IPS-15b (cell line): Measurements from ENCODE around the gene PACS2.

Experiments
- H3K27me3 ChIP-seq: one replicate; pipeline ENCODE4 v1.6.1; 2013; ENCODE audit warnings: low read length; ENCODE audit not compliant: control insufficient read depth, insufficient read depth
- H3K36me3 ChIP-seq: one replicate; pipeline ENCODE4 v1.6.1; 2013; ENCODE audit warnings: low read length; ENCODE audit not compliant: control insufficient read depth, insufficient read depth
- H3K4me1 ChIP-seq: one replicate; pipeline ENCODE4 v1.6.1; 2013; ENCODE audit warnings: mild to moderate bottlenecking, low read length; ENCODE audit not compliant: control insufficient read depth, insufficient read depth
- H3K4me3 ChIP-seq: one replicate; pipeline ENCODE4 v1.5.1; 2013; ENCODE audit warnings: low read depth, low read length
- H3K9ac ChIP-seq: one replicate; pipeline ENCODE4 v1.6.1; 2013; ENCODE audit warnings: low read depth, mild to moderate bottlenecking, low read length
- H3K9me3 ChIP-seq: one replicate; pipeline ENCODE4 v1.6.1; 2013; ENCODE audit warnings: mild to moderate bottlenecking, low read length; ENCODE audit not compliant: control insufficient read depth, insufficient read depth

The PACS2 gene

DNA sequence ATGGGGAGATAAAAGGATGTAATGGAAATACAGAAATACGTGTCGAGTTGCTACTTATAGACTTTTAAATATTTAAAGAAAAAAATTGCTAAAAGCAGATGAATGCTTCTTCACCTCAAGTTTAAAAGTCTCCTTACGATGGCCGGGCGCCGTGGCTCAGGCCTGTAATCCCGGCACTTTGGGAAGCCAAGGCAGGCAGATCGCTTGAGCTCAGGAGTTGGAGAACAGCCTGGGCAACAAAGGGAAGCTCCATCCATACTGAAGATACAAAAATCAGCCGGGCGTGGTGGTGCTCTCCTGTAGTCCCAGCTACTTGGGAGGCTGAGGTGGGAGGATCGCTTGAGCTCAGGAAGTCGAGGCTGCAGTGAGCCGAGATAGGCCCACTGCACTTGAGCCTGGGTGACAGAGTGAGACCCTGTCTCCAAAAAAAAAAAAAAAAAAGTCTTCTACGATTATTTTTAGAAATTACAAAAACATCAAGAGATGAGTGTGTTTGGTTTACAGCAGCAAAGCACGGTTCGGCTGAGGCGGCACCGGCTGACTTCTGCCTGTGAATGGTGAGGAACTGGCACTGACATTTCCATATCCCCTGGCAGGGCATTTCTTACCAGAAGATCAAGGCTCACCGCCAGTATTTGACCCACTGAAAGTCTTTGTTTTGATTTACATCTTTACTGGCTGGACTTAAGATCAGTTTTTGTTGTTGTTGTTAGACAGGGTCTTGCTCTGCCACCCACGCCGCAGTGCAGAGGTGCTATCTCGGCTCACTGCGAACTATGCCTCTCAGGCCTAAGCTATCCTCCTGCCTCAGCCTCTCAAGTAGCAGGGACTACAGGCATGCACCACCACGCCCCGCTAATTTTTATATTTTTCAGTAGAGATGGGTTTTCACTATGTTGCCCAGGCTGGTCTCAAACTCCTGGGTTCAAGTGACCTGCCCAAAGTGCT is 101.2 kb downstream of the PACS2 start:
- no peak overlapping the region for H3K9ac ChIP-seq

DNA sequence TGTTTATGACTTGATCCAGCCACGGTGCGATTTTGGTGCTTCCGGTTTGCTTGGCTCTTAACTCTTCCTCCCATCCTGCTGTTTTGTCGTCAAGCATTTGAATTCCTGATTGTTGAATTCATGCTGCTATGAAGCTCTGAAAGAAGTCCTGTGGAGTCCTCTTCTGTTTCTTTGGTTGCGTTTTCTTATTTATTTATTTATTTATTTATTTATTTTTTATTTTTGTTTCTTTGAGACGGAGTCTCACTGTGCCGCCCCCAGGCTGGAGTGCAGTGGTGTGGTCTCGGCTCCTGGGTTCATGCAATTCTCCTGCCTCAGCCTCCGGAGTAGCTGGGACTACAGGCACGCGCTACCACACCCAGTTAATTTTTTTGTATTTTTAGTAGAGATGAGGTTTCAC is 102.1 kb downstream of the PACS2 start:
- peaks cover 7% of the 10 kb centered on the region for H3K4me1 ChIP-seq
- no peak overlapping the region for H3K9ac ChIP-seq
- peaks cover 6% of the 10 kb centered on the region for H3K36me3 ChIP-seq
- peaks cover 29% of the 10 kb centered on the region for H3K27me3 ChIP-seq
- H3K4me3 ChIP-seq: no peak overlapping the region
- no peaks in the 10 kb centered on the region for H3K9me3 ChIP-seq

More for the DNA sequence above, 101.2 kb downstream of the PACS2 start:
- no peaks in the 10 kb centered on the region for H3K9me3 ChIP-seq
- peaks cover 7% of the 10 kb centered on the region for H3K4me1 ChIP-seq
- H3K4me3 ChIP-seq: no peak overlapping the region
- H3K27me3 ChIP-seq: peaks cover 34% of the 10 kb centered on the region
- H3K36me3 ChIP-seq: peaks cover 3% of the 10 kb centered on the region

DNA sequence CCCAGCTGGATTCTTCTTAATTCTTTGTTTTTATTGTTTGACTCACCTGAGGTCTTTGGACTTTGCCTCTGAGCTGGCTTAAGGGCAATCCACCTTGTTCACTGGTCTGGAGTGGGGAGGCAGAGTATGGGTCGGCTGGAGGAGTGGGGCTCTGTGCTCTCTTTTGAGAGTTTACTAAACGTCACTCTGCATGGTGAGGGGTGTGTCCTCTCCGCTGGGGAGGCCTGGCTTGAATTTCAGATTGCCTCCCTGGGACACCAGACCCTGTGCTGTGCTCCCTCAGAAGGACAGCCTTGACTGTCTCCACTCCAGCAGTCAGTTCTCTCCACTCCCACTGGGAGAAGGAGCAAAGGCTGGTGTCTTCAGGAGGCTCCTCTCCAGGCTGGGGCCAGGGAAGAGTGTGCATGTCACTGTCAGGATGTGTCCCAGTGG is 103.2 kb downstream of the PACS2 start:
- Histone ChIP-seq H3K36me3 (peaks cover 8% of the 10 kb centered on the region), H3K4me1 (peaks cover 7% of the 10 kb centered on the region), H3K4me3 (no peak overlapping the region), H3K27me3 (peaks cover 19% of the 10 kb centered on the region), H3K9ac (no peak overlapping the region), H3K9me3 (no peaks in the 10 kb centered on the region)

DNA sequence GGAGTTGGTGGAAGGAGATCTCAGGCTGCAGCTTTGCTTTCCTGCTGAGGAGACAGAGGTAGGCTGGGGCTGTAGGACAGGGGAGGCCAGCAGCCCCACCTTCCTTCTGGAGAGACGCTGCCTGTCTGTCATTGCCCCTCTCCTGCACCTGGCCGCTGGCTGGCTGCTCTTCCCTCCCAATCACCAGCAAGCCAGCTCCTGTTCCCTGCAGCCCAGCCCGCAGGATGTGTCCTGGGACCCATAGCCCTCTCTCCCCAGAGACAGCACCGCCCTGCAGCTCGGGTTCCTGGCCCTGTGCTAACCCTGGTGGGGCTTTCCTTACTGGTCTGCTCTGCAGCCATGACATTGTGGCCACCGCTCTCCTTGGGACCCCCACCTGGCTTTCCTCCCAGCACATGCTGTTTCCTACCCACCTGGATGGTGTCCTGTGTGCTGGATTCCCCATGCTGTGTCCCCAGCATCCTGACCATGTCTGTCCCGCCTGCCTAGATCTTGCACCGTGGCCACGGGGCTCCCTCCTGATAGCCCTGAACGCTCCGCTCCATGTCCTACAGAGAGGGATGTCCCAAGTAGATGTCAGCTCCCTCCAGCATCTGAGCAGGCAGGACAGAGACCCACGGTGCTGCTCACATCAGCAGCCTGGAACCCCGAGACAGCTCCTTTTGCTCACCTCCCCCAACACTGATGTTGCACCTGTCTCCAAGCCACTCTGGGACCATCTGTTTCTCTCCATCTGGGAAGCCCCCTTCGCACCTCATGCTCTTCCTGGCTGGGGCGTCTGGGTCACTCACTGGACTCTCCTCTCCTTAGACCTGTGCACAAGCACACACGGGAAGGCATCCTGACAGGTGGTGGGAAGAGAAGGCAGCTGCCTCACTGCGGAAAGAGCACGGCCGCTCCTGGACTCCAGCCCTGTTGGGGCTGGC is 104.0 kb downstream of the PACS2 start:
- Histone ChIP-seq H3K9ac (peak overlapping the region; percentile 85), H3K27me3 (peaks cover 11% of the 10 kb centered on the region), H3K4me1 (peaks cover 7% of the 10 kb centered on the region), H3K9me3 (no peaks in the 10 kb centered on the region), H3K36me3 (peaks cover 8% of the 10 kb centered on the region), H3K4me3 (peak overlapping the region; percentile 64)

DNA sequence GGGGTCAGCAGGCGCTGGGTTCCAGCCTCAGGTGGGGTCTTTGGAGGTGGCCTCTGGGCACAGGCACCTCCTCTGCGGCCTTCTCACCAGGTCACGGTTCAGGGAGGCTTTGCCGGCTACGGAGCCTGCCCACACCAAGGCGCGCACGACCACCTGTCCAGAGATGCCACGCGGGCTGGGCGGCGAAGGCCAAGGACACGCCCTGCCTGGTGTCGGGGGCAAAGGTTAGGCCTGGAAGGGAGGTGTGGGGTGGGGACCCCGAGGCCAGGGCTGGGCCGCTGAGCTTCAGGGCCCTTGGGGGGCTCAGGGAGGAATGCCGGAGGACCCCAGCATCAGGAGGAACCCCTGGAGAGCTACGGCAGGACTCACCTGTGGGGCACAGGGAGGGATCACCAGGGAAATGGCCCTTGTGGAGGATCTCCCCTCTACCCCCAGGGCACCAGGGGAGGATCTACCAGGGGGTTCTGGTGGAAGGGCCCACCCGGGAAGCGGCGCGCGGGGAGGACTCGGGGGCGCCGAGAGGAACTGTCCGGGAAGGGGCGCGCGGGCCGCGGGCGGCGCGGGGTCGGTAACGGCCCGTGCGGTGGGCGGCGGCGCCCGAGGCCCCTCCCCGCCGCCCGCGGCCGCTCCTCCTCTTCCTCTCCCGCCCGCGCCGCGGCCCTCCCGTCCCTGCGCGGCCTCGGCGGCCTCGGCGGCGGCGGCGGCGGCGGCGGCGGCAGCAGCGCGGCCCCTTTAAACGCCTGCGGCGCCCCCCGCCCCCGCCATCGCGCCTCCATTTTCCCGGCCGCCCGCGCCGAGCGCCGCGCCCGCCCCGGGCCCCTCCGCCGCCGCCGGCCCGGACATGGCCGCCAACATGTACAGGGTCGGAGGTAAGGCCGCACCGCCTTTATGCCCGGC is 104.9 kb downstream of the PACS2 start, which contains the start of gene MTA1:
TSS of gene MTA1 (plus strand) at position 633 of the 897 bp plus-strand sequence. CDS start at position 842, 209 bp downstream.
- Histone ChIP-seq H3K4me3 (peak within 1 kb of the TSS; percentile 71), H3K9ac (peak within 1 kb of the TSS; percentile 85), H3K4me1 (peaks cover 7% of the 10 kb centered on the region), H3K27me3 (peaks cover 2% of the 10 kb centered on the region), H3K9me3 (no peaks in the 10 kb centered on the region), H3K36me3 (peaks cover 11% of the 10 kb centered on the region)

DNA sequence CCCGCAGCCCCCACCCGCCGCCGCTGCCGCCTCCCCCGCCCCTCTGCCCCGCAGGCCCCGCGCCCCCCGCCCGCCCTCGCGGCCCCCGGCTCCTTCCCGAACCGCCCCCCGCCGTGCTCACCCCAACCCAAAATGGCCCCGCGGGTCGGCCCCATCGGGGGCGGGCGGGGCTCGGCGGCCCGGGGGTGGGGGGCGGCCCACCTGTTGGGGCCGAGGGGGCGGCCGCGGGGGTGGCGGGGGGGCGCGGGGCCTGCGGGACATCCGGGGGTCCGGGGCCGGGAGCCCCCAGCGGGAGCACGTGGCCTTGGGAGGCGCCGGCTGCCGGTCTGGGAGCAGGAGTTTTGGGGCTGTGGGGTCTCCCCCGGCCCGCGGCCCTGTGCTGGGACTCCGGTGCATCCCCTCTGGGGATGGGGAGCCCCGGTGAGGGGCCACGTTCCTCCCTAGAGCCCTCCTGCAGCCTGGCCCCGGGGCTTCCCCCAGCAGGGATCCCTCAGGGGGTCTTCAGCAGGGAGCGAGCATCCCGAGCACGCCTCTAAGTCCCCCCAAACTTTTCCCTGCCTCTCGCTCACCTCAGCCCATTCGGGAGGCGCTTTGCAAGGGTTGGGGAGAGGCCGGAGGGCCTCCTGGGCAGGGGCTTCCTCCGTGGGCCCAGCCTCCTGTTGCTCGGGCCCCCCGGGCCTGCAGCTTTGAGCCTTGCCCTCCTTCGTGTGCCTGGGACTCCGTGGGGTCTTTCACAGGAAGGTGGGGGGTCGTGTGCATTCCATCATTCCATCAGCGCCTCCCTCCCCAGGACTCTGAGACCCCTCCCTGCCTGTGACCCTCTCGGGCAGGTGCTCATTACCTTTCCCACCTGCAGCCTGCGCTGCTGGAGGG is 105.8 kb downstream of the PACS2 start:
- peak overlapping the region; percentile 71 for H3K4me3 ChIP-seq
- peak overlapping the region; percentile 85 for H3K9ac ChIP-seq
- no peaks in the 10 kb centered on the region for H3K9me3 ChIP-seq
- no peaks in the 10 kb centered on the region for H3K27me3 ChIP-seq
- peaks cover 15% of the 10 kb centered on the region for H3K36me3 ChIP-seq
- H3K4me1 ChIP-seq: peaks cover 7% of the 10 kb centered on the region

DNA sequence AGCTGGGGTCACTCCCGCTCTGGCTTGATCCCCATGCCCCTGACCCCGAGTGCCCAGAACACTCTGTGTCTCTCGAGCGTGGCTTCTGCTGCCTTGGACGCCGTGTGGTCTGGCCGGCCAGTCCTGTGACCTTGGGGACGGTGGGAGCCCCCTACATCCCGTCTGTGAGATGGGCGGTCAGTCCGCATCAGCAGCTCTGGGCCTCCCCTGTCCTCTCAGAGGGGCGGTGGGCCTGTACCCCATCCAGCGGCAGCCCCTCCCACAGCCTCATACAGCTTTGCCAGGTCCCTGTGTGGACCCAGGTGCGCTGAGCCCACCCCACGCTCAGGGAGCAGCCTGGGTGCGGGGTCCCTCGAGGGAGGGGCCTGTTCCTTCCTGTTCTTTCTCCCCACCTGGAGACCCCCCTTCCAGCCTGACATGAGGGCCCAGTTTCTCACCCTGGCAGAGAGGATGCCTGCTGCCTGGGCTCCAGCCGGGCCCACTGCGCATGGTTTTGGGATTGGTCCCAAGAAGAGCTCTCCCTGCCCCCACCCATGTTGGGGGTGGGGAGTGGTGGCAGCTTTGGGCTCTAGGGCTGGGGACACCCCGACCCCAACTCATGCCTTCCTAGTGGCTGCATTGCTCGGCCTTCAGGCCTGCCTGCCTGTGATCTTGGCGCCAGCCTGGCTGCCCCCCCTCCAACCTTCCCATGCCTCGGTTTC is 106.6 kb downstream of the PACS2 start:
- H3K4me3 ChIP-seq: peak overlapping the region; percentile 71

DNA sequence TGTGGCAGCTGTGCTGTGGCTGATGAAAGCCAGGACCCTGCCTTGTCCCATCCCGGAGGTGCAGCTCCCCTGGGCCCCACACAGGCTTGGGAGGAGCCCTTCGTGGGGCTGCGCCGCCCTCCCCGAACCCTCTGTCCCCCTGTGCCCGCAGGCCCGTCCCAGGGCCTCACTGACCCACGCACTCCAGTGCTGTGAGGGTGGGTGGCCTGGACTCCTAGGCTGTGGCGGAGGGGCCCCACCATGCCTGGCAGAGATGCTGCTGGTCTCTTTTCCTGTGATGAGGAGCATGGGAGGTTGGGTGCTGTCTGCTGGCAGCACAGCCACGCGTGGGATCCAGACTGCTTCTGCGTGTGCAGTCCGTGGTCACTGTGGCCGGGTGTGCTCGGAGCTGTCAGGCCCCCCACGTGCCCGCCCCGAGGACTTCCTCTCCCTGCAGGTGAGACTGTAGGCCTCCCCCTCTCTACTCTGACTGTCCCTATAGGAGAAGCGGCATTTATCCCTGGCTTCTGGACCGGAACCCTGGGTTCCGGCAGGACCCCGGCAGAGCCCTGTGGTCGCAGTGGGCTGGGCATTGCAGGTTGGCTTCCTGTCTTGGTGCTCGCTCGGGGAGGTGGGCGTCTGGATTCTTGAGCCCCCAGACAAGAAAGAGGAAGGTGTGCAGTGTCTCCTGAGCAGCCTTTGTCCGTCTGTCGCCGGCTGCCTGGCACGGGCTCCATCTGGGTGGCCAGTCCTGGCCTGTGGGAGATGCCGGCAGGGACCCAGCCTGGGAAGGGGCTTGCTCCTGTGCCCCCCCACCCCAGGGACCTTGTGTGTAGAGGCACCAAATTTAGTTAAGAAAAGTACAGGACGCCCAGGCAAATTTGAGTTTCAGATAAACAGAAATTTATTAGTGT is 107.4 kb downstream of the PACS2 start:
- Histone ChIP-seq H3K9ac (no peak overlapping the region), H3K9me3 (no peaks in the 10 kb centered on the region), H3K27me3 (no peaks in the 10 kb centered on the region), H3K4me1 (peaks cover 7% of the 10 kb centered on the region), H3K36me3 (peaks cover 19% of the 10 kb centered on the region), H3K4me3 (no peak overlapping the region)

More for the DNA sequence above, 106.6 kb downstream of the PACS2 start:
- Histone ChIP-seq H3K4me1 (peaks cover 7% of the 10 kb centered on the region), H3K27me3 (no peaks in the 10 kb centered on the region), H3K9me3 (no peaks in the 10 kb centered on the region), H3K36me3 (peaks cover 15% of the 10 kb centered on the region), H3K9ac (peak overlapping the region; percentile 85)

DNA sequence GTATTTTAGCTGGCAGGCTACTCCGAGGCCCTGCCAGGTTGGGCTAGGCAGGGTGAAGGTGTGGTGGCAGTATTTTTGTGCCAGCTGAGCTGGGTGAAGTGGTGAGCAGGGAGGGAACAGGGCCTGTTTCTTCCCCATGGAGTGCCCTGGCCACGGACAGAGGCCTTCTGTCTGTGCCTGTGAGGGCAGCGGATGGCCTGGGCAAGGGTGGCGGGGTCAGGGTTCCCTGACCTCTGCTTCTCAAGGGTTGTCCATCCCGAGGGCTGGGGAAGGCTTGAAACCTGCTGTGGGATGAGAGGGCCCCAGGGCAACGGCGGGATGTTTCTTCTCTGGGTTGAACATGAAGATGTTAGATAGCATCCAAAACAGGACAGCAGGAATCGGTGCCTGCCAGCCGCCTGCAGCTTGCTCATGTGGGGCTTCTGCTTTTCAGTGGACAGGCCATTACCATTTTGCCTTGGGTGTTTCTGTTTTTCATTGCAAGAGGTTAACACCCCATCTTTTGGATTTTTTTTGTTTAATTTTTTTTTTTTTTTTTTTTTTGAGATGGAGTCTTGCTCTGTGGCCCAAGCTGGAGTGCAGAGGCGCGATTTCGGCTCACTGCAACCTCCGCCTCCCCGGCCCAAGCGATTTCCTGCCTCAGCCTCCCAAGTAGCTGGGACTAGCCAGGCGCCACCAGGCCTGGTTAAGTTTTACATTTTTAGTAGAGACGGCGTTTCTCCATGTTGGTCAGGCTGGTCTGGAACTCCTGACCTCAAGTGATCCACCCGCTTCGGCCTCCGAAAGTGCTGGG is 108.3 kb downstream of the PACS2 start:
- H3K36me3 ChIP-seq: peaks cover 16% of the 10 kb centered on the region
- H3K4me1 ChIP-seq: peaks cover 7% of the 10 kb centered on the region
- no peaks in the 10 kb centered on the region for H3K9me3 ChIP-seq
- H3K4me3 ChIP-seq: no peak overlapping the region
- H3K27me3 ChIP-seq: no peaks in the 10 kb centered on the region
- H3K9ac ChIP-seq: no peak overlapping the region
